Stomach (tissue), 4 donors: ENCODE results near the gene GPC5.

Source experiments
- CTCF ChIP-seq, 7 experiments: fragments of 450-650 bp in 4 of 7; fragments of 200-600 bp in 3 of 7; sonication (generic) in 3 of 7; IDR thresholded peaks; one replicate each; pipeline ENCODE4 v1.5.1; 2016 to 2019; ENCODE audit warnings: antibody characterized with exemption in 7 of 7, control low read depth in 2 of 7, mild to moderate bottlenecking in 1 of 7
- EP300 ChIP-seq: sonication (generic); formaldehyde crosslinking; IDR thresholded peaks from one replicate; pipeline ENCODE4 v1.6.1; 2017; ENCODE audit warnings: antibody characterized with exemption
- POLR2A ChIP-seq, 4 donors: fragments of 450-650 bp; IDR thresholded peaks; one replicate each; pipeline ENCODE4 v1.6.1; 2016; ENCODE audit warnings: antibody characterized with exemption in 4 of 4, control low read depth in 2 of 4, mild to moderate bottlenecking in 1 of 4, moderate library complexity in 1 of 4

- TF ChIP-seq CTCF (IDR thresholded peaks at IDR 0.05) (no peak), EP300 (no peak), POLR2A (IDR thresholded peaks at IDR 0.05) (no peak)
Observed at GRCh38 chr13:92224052-92224821, 825.8 kb downstream of the GPC5 start.
